OCI-LY1 (cell line): ENCODE results near the gene CELF4.

Experiments
- EZH2 ChIP-seq: fragments of 200-600 bp; sonication (generic), shearing (Covaris generic); IDR thresholded peaks from 2 replicates; pipeline ENCODE4 v1.8.0; 2017; ENCODE audit warnings: borderline replicate concordance, mixed run types, mild to moderate bottlenecking, antibody characterized with exemption, low read length, moderate library complexity, mixed read lengths
- TF ChIP-seq, protein P1 (sequence below): fragments of 200-600 bp; sonication (generic), shearing (Covaris generic); IDR thresholded peaks from 2 replicates; pipeline ENCODE4 v1.5.1; 2017; ENCODE audit warnings: mild to moderate bottlenecking, antibody characterized with exemption, low read length, moderate library complexity, mixed read lengths

DNA sequence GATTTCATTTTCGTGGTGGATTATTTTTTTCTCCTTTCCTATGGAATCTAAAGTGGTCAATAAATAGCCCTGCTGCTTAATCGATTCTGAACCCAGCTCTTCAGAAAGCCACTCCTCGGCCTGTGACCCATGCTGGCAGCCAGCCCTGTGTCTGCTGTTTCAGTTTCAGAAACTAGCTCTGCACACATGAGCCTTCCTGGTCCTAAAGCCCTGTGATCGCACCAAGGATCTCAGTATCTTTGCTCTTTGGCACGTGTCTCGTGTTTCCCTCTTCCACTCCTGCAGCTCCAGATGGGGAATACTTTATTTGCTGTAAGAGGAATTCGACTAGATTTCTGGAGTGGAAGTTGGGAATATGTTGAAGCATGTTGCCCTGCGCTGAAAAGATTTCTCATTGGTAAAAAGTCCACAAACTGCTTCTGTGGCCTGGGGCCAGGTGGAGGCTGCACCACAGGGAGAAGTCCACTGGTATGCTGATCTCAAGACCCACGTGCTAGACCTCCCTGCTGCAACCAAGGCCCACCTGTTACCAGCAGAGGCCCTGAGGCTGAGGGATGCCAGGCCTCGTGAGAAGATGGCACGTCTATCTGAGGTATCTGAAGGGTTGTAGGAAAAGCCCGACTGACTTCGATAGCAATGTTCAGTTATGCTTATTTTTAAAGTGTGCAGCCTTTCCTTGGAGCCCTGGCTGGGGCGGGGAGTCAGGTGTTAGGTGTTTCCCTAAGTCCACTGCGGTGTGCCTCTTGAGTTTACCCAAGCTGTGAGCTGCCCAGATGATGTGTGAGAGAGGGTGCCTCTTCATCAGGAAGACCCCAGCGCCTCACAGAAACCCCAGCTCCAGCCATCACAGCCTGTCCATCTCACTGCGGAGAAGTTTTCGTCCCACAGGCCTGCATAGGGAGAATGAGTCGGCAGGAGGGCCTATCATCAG is 33.6 kb upstream of the CELF4 start:
- no peak for TF ChIP-seq EZH2
- TF ChIP-seq, protein P1, sequence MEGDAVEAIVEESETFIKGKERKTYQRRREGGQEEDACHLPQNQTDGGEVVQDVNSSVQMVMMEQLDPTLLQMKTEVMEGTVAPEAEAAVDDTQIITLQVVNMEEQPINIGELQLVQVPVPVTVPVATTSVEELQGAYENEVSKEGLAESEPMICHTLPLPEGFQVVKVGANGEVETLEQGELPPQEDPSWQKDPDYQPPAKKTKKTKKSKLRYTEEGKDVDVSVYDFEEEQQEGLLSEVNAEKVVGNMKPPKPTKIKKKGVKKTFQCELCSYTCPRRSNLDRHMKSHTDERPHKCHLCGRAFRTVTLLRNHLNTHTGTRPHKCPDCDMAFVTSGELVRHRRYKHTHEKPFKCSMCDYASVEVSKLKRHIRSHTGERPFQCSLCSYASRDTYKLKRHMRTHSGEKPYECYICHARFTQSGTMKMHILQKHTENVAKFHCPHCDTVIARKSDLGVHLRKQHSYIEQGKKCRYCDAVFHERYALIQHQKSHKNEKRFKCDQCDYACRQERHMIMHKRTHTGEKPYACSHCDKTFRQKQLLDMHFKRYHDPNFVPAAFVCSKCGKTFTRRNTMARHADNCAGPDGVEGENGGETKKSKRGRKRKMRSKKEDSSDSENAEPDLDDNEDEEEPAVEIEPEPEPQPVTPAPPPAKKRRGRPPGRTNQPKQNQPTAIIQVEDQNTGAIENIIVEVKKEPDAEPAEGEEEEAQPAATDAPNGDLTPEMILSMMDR, result no peak
